Measurements from ENCODE around the gene DCAF4.

GRCh38 chr14:72921396-72921795 is 4.9 kb upstream of the DCAF4 start:
- TF ChIP-seq, protein P1, sequence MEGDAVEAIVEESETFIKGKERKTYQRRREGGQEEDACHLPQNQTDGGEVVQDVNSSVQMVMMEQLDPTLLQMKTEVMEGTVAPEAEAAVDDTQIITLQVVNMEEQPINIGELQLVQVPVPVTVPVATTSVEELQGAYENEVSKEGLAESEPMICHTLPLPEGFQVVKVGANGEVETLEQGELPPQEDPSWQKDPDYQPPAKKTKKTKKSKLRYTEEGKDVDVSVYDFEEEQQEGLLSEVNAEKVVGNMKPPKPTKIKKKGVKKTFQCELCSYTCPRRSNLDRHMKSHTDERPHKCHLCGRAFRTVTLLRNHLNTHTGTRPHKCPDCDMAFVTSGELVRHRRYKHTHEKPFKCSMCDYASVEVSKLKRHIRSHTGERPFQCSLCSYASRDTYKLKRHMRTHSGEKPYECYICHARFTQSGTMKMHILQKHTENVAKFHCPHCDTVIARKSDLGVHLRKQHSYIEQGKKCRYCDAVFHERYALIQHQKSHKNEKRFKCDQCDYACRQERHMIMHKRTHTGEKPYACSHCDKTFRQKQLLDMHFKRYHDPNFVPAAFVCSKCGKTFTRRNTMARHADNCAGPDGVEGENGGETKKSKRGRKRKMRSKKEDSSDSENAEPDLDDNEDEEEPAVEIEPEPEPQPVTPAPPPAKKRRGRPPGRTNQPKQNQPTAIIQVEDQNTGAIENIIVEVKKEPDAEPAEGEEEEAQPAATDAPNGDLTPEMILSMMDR (IDR thresholded peaks at IDR 0.05), result no peak
- no peak for TF ChIP-seq POLR2AphosphoS5 (IDR thresholded peaks at IDR 0.05)
- TF ChIP-seq POLR2A (IDR thresholded peaks at IDR 0.05), result no peak
